ENCODE measurements around the gene UBE2D3.

- TF ChIP-seq ZNF274 (IDR thresholded peaks at IDR 0.05; ENCODE audit: low read depth, low read length) (no peak), SUZ12 (IDR thresholded peaks at IDR 0.05; ENCODE audit: extremely low read depth, insufficient read depth, insufficient read length) (no peak), YY1 (IDR thresholded peaks at IDR 0.05; ENCODE audit: insufficient read depth, insufficient read length) (no peak)
These were observed 3.9 kb downstream of the UBE2D3 start for GRCh38 chr4:102823464-102823863.

Measured in NT2/D1 (cell line).